GM19455 (cell line): Measurements from ENCODE around the gene OTOG.

Experiments used
- ATAC-seq: cut with Tn5 transposase; IDR thresholded peaks from one replicate; pipeline ENCODE4 v1.9.1; 2021; ENCODE audit not compliant: unreplicated experiment

Gene OTOG, protein sequence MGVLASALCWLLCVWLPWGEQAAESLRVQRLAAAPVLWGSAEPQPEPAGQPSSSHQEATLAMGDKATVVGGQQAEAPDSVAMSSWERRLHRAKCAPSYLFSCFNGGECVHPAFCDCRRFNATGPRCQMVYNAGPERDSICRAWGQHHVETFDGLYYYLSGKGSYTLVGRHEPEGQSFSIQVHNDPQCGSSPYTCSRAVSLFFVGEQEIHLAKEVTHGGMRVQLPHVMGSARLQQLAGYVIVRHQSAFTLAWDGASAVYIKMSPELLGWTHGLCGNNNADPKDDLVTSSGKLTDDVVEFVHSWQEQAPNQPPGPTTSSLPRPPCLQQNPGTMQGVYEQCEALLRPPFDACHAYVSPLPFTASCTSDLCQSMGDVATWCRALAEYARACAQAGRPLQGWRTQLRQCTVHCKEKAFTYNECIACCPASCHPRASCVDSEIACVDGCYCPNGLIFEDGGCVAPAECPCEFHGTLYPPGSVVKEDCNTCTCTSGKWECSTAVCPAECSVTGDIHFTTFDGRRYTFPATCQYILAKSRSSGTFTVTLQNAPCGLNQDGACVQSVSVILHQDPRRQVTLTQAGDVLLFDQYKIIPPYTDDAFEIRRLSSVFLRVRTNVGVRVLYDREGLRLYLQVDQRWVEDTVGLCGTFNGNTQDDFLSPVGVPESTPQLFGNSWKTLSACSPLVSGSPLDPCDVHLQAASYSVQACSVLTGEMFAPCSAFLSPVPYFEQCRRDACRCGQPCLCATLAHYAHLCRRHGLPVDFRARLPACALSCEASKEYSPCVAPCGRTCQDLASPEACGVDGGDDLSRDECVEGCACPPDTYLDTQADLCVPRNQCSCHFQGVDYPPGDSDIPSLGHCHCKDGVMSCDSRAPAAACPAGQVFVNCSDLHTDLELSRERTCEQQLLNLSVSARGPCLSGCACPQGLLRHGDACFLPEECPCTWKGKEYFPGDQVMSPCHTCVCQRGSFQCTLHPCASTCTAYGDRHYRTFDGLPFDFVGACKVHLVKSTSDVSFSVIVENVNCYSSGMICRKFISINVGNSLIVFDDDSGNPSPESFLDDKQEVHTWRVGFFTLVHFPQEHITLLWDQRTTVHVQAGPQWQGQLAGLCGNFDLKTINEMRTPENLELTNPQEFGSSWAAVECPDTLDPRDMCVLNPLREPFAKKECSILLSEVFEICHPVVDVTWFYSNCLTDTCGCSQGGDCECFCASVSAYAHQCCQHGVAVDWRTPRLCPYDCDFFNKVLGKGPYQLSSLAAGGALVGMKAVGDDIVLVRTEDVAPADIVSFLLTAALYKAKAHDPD (N-terminal part only)

DNA sequence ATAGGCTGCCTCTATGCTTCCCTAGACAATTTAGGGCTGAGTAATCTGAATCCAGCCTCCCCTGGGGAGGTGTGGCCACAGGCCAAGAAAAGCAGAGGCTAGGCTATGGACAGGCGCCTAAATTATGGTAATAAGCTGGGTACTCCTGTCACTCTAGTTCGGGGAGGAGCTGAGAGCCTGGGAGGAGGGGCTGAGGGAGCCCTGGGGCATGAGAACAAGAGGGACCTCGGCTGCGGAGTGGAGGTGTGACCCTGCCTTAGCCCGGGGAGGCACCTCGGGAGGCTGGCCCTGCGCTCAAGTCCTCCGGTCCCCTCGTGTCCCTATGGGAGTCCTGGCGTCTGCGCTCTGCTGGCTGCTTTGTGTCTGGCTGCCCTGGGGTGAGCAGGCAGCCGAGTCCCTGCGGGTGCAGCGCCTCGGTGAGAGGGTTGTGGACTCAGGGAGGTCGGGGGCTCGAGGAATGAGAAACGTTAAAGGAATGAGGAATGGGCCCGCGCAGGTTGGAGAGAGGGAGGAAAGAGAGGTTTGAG, at the start of gene OTOG:
TSS of gene OTOG (plus strand) at position 209 of the 527 bp plus-strand sequence. CDS start at position 323, 114 bp downstream.
- ATAC-seq, result no peak

DNA sequence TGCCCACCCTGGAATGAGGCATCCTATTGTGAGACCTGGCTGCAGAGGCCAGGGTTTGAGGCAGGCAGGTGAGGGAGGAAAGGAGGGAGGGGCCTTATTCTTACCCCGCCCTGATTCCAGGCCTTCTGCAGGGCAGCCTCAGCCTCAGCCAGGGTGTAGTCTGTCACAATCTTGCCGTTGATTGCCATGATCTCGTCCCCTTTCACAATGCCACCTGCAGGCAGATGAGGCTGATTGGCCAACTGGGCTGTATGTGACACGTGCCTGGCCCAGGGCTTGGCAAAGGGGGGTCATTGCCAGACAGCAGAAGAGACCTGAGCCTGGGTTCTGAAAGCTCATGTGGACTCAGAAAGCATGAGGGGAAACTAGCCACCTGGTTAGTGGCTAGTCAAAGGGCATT, 49.0 kb upstream of the OTOG start:
- no peak for ATAC-seq

DNA sequence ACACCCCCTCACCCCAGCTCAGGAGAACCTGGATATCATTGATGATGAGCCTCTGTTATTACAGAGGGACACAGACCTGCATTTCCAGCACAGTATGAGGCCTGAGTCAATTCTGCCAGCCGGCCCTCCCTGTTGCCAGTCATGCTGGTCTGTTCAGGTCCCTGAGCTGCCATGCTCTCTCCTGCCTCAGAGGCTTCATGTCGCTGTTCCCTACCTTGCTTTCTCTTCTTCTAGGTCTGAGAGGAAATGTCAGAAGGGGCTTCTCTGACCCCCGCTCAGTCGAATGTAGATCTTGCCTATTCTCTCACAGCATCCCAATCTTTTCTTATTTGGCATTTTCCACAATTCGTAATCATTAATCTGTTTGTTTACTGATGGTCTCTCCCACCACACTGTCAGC, 48.6 kb upstream of the OTOG start:
- no peak for ATAC-seq

DNA sequence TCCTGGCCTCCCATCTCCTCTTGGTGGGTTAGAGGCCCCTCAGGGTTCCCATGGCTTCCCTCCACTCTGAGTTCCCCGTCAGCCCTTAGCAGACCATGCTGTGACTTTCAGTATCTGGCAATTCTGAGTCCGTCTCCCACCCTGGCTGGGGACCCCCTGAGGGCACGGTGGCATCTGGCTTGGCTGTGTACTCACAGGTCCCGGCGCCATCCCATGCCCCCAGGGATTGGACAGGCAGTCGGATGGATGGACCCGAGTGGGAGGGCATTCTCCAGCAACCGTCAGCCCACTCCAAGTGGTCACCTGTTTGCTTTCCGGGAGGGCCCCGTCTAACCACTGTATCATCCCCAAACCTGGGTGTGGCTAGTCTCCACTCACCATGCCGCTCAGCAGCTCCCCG, 46.4 kb upstream of the OTOG start:
- no peak for ATAC-seq

DNA sequence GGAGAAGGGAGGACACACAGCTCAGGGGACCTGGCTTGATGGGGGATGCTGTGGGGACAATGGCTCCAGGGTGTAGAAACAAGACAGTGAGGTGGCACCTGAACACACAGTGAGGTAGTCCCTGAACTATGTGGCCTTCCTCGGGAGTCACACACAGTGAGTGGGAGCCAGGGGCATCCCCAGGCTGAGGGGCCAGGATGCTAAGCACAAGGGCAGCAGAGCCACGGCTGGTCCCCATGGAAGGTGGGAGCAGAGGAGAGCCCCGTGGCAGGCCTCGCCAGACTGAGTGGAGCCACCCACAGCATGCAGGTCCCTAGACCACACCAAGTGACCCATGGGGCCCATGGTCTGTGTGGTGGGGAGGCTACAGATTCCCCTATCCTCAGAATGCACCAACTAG, 44.4 kb upstream of the OTOG start:
- ATAC-seq, result no peak

DNA sequence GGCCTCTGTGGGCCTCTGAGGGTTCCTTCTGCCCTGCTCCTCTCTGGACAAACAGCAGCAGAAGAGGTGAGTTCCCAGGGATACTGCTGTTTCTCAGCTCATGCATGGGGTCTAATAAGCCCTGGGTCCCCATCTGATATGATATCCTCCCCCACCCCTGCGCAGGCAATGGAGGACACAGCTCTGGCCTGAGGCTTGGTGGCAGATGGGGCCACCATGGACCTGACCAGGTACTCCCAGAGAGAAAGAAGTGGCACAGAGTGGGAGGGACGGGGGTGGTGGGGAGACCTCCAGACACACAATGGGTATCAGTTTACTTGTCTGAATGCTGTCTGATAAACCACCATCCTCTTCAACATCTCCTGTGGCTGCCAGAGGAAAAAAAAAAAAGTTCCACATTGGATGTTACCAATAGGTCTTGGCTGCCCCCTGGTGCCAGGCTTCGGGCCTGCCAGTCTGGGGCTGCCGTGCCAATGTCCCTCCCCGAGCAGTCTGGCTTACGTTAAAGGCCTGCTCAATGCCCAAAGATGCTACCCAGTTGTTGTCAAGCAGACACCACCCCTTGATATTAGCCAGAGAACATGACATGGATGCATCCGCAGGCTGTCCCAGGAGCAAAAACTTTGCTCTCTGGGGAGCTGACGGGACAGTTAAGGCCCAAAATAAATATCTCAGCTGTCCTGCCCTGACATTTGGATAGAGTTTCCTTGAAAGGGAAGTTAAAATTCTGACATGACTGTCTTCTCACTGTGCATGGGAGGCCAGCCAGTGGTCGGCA, 42.5 kb upstream of the OTOG start:
- no peak for ATAC-seq

DNA sequence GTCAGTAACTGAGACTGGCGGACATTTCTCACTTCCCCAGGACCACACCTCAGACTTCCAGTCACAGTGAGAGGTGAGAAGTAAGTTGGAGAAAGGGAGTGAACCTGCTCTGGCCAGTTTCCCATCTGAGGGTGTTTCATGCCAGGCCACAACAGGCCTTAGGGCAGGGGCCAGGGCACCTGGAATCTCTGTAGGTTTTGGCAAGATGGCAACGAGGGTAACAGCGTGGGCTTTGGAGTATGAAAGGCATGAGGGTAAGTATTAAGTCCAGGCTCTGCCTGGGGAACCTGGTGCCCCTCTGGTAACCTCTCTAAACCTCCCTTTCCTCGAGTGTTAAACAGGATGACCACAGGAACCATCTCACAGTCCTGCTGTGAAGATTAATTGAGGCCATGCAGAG, 41.9 kb upstream of the OTOG start:
- ATAC-seq, result no peak

DNA sequence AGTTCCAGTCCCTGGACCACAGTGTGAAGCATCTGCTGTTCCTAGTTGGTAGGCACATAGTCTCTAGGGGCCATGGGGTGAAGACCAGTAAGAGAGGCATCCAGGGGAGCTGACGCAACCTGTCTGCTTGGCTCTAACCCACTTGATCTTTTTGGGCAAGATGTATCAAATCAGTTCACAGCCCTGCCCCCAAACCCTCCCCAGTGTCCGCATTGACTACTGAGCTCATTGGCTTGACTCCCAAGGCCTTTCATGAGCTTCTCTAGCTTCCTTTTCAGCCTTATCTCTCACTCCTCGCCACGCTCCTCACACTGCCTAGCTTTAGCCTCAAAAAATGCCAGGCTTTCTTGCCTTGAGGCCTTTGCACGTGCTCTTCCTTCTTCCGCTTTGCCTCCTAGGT, 40.7 kb upstream of the OTOG start:
- no peak for ATAC-seq

DNA sequence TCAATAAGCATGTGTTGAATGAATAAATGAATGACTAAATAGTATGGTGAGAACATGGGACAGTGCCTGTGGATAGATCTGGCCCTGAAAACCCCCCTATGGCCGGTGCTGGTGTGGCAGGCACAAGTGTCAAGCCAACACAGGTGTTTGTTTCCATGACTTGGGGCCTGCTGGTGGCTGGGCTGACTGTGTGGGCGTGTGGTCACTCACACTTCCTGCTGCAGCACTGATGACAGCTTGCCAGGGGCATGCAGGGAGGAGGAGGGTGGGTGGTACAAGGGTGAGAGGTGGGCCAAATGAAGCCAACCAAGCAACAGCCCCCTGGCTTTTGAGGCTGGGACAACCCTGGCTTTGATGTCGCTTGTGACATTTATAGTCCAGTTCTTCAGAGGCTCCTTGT, 40.1 kb upstream of the OTOG start:
- no peak for ATAC-seq

DNA sequence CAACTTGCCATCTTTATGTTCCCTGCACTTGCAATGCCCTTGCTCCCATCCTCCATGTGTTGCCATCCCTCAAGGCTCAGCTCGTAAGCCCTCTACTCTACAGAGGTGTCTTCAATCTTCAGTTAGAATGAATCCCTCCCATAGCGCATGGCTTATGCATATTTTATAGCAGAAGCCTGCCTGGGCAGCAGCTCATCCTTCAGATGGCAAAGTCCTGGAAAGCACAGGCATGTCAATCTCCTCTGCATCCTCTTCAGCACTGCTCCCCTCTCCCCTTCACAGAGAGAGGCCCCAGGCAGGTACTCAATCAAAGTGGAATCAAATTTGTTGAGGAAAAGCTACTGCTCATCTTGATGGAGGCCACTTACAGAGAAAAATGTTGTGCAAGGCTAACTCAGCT, 39.3 kb upstream of the OTOG start:
- ATAC-seq, result no peak

DNA sequence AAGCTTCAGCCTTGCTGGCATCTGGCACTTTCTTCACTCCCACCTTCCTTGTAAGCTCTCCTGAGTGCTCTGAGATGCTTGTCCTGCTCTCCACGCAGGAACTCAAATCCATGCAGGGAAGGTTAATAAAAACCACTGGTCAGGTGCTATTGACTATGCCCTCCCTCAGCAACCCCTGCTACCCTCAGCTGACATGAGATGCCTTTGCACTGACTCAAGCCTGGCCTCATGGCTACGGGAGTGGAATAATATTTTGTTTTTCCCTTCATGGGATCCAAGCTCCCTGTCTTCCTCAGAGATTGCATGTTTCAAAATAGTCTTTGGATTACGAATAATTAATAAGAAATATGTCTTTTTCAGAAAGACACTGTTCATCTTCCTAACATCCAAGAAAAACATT, 38.8 kb upstream of the OTOG start:
- no peak for ATAC-seq

DNA sequence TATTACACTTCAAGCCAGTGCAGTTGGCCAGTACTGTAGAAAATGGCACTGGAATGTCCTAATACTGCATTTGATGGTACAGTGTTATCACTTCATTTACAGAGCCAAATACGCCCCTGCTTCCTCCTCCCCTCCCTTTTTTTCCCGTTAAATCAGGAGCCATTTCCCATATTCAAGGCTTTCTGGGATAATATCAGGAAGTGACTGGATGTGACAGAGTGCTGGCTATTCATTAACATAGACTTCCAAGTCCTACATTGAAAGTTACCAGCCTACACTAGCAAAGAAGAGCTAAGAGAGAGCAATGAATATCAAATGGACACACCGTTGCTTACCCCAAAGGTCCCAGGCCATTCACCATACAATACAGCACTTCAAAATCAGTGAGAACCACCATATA, 38.3 kb upstream of the OTOG start:
- no peak for ATAC-seq

DNA sequence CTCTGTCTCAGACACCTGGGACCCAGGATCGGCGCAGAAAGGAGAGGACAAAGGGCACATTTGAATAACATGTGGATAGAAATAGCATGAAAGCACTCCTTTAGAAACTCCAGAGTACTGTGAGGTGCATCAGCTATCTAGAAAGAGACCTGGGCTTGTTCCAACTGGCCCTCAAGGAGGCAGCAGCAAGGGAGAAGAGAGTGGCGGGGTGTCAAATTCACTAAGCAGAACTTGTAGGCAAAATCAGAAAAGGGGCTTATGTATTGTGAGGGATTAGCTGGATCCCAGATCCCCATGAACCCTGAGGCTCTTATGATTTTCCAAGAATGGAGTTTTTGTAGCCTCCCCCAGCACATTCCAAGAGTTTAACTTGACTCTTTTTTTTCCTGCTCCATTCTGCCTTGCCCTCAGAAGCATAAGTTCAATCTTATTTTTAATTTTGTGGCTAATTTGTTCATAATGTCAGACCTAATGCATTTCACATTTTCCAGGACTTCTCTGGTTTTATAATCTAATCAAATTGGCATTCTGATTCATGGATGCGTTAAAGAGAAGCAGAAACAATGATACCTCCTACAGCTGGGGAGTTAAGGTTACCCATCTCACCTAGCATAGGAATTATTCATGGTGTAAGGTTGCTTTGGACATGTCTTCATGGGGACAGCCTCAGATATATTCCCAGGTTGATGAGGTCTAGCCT, 36.4 kb upstream of the OTOG start:
- no peak for ATAC-seq

DNA sequence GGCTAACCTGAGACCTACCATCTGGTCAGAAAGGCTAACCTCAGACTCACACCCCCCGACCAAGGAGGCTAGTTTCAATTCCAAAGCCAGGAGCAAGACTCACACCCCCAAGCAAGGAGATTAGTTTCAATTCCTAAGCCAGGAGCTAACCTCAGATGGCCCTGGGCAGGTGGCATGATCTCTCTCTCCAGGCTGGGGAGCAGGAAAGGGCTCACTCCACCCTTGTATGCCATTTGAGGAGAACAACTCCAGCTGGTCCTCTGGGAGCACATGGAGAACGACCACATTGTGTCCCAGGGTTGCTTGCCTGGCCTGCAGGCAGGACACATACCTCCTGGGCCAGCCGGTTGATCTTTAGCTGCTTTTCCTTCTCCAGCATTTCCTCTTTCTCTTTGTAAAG, 35.5 kb upstream of the OTOG start:
- ATAC-seq, result no peak

DNA sequence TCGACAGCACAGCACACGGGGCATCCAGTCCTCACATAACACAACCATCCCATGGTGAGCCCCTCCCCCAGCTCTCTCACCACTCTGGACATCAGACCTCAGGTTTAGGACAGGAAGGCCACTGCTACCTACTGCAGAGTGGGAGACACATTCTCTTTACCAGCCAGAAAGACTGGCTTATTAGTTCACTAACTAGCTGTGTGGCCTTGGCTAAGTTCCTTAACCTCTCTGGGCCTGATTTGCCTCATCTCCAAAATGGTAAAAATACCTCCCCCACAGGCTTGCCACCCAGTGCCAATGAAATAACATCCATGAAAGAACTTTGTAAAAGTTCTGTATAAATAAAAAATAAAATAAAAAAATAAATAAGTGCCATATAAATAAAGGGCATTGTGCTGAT, 35.0 kb upstream of the OTOG start:
- no peak for ATAC-seq

DNA sequence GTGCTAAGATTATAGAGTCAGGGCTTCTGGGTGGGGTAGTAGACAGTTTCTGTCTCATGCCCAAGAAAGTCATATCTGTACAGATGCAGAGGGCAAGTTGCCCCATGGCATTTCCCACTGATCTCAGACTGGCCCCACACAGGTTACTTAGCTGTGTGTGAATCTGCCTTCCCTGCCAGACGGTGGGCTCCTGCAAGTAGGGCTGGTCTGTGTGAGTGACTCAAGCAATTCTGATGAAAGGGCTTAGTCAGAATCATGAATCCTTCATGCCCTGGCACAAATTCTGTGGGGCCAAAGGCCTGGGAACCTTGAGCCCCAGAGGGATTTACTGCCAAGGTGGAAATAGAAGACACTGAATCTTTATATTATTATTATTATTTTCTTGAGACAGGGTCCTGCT, 33.2 kb upstream of the OTOG start:
- ATAC-seq, result no peak

DNA sequence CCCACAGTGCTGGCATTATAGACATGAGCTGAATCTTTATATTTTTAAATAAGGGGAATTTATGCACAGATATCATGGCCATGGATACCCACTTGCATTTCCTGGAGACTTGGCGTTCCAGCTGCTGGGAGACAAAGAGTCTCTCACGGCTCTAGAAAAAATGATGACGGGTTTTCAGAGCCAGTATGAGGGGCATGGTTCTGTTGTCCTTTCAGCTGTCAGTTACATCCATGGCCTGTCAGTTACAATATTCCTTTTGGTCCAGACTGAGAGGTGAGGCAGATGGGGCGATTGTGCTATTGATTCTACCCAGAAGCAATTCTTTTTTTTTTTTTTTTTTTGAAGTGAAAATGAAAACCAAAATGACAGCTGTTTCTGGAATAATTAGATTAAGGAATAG, 32.6 kb upstream of the OTOG start:
- no peak for ATAC-seq

DNA sequence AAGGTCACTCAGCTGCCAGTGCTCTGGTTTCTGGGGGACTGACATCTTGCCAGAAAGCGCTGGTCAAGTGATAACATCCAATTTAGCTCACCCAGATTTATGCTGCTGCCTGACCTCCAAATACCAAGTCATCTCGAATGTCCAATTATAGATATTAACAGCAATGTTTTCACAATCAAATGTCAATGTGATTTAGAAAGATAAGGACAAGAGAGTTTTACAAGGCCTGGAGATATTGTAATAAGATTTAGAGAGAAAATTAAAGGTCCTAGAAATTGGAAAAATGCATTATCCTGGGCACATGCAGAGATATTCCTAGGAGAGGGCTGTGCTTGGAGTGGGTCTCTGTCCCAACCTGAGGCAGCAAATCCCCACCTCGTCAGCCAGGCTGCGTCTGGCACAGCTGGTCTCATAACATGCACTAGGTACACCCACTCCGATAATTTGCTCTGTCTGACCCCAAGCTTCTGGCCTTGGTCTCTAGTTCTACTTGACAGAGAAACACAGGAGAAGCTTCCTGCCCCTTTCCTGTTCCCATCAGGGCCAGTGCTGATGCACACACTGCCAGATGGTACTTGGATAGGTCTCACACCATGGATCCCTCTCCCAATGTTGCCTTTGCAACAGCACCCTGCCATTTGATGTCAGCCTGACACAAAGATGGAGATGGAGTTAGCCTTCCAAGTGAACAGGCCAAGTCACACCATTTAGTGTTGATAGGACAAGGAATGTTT, 31.4 kb upstream of the OTOG start:
- ATAC-seq, result no peak

DNA sequence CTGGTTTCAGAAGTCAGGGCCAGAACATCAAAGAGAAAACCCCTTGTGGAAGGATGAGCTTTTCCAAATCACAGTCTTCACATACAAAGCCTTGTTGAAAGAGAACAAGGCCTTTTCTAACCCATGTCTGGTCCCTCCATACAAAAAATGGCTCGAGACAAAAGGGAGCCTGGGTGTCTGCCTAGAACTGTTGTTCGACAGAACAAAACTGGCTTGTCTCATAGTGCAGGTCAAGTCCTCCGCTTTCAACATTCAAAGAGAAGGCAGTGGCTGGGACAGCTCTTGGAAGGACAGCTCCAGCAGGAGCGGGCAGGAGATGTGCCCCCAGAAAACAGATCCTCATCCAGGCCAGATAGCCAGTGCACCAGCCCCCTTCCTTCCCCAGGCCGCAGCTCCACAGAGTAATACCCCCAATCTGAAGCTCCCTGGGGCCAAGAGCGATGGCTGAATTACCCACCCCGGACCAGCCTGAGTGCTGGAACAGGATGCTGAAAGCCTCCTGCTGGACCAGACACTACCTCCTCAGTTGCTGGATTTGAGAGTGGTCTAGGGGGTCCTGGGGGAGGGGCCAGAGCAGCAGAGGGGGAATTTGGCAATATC, 30.4 kb upstream of the OTOG start:
- ATAC-seq, result no peak
